C1 segment of cervical spinal cord (tissue), 14 donors: ENCODE data around the gene SUFU.
A peak's percentile ranks its signal among the peaks of the same experiment; 100 is the strongest.
"Not testable (repeated sequence)": the region's sequence is repeated elsewhere in the genome, so short reads cannot be mapped to it uniquely, and the experiment has no call there.

Experiments
- DNase-seq, 14 donors: peaks; one replicate each; lab custom pipeline; 2025; lab: John Stamatoyannopoulos, UW

The SUFU gene

DNA sequence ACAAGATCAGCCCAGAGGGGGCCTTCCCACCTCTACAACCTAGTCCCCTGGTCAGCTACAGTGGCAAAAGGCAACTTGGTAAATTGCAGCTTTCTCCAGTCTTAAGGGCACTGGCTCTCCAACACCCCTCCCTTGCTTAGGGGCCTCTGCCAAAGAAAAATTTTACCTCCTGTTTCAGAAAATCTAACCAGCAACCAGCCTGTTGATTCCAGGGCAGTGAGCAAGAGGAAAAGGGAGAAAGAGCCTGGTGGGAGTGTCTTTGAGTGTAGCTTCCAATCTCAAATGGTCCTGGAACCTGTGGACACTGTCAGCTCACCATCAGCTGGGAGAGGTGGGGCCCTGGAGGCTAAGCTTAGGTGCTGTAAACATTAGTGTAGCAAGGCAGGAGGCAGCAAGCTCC, 24.1 kb upstream of the SUFU start:
- no peak for DNase-seq

DNA sequence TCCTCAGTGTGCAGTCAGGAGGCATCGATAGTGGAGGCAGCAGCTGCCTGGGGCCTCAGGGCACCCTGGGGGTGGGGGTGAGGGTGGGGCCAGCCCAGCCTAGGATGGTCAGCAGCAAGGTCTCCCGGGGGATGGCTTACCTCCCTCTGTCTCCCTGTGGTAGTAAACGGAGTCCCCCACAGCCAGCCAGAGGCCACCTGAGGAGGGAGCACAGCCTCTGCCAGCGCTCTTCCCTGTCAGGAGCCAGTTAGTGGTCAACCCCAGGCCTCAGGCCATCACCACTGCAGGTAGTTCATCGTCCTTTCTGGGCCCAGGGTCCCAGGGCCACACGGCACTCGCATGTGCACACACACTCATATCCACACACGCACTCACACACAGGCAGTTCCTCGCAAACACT, 23.4 kb upstream of the SUFU start:
- DNase-seq, result no peak

DNA sequence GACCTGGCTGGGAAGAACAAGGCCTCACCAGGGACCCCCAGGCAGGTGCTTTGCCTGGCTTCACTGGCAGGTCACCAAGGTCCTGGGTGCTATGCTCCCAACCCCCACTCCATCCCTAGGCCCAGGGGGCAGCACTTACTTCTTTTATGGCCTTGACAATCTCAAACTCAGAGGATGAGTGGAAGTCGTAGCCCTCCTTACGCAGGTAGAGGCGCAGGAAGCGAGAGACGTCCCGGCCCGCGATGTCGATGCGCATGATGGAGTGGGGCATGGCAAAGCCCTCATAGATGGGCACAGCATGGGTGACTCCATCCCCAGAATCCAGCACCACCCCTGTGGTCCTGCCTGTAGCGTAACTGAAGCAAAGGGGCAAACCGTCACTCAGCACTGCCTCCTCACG, 19.8 kb upstream of the SUFU start:
- DNase-seq, result no peak

- peak in 1 of 14 donors; percentile 70 for DNase-seq
Observed at GRCh38 chr10:102485093-102485784, 18.5 kb upstream of the SUFU start.

- DNase-seq, result peak in 1 of 14 donors; percentile 57
Observed at GRCh38 chr10:102491136-102491535, 12.6 kb upstream of the SUFU start.

DNA sequence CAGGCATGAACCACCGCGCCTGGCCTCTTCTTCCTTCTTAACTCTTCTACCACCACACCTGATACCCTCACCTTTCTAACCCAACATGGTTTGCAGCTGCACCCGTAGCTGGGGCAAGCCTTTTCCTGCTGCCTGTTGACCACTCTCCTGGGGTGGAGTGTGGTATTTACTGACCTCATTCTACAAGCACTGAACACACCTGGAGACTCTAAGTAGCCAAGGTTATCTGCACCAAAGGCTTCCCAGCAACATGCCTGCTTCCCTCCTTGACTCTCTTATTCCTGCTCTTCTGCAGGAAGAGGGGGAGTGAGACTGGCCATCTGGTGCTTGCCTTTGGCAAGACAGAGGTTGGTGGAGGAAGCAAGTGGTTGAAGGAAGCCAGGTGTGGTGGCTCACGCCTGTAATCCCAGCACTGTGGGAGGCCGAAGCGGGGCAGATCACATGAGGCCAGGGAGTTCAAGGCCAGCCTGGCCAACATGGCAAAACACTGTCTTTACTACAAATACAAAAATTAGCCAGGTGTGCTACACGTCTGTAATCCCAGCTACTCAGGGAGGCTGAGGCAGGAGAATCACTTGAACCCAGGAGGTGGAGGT, 11.3 kb upstream of the SUFU start:
- DNase-seq, result no peak

- DNase-seq, result peak in 6 of 14 donors; percentile 2 to 61 (median 40)
Observed at GRCh38 chr10:102492983-102493382, 10.8 kb upstream of the SUFU start.

DNA sequence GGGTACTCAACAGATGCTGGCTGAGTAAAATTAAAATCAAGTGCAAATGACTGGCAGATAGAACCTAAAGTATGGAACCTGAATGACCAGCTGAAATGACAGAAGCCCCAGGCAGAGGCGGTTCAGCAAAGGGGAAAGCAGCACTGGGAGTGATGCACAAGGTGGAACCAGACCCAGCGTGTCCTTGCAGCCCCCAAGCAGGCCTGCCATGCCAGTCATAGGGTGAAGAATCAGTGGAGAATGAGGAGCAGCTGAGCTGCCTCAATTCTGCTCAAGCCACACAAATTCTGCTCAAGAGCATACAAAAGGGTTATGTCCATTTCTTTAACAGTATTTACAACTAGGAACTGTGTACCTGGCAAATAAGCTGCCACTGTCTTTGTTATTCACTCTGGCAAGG, 10.0 kb upstream of the SUFU start:
- DNase-seq, result no peak

- DNase-seq, result no peak
Observed at GRCh38 chr10:102497545-102497944, 6.2 kb upstream of the SUFU start.

GRCh38 chr10:102499356-102499755, 4.4 kb upstream of the SUFU start:
- DNase-seq, result no peak

GRCh38 chr10:102500686-102501085, 3.1 kb upstream of the SUFU start:
- DNase-seq, result not testable (repeated sequence)

- no peak for DNase-seq
Observed at GRCh38 chr10:102501201-102502028, 2.4 kb upstream of the SUFU start.

- DNase-seq, result peak; percentile 84 to 100 (median 98)
Observed at GRCh38 chr10:102502029-102502336, 1.8 kb upstream of the SUFU start.

- peak; percentile 65 to 100 (median 94) for DNase-seq
Observed at GRCh38 chr10:102502337-102503151, 1.2 kb upstream of the SUFU start, which contains the start of gene ACTR1A. ACTR1A (minus strand) TSS chr10:102502712; CDS start chr10:102502647, 65 bp downstream.

GRCh38 chr10:102504179-102504975, 605 bp downstream of the SUFU start:
- DNase-seq, result peak in 4 of 14 donors; percentile 30 to 61 (median 44)

DNA sequence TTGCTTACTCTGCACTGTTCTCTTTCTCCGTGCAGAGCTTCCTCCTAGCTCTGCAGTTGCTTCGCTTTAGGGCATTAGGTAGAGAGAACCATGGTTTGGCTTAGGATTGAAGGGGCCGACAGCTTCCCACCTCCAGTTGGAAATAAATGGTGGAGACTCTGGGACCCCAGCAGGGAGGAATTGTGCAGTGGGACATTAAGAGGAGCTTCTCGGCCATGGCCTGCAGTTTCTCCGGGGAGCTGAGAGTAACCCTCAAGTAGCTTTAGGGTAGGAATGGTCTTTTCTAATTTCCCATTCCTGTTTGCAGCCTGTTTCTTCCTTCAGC, 1.2 kb downstream of the SUFU start:
- DNase-seq, result peak in 2 of 14 donors; percentile 10 to 20

- DNase-seq, result peak in 2 of 14 donors; percentile 21 to 24
Observed at GRCh38 chr10:102505462-102506115, 1.8 kb downstream of the SUFU start.

DNA sequence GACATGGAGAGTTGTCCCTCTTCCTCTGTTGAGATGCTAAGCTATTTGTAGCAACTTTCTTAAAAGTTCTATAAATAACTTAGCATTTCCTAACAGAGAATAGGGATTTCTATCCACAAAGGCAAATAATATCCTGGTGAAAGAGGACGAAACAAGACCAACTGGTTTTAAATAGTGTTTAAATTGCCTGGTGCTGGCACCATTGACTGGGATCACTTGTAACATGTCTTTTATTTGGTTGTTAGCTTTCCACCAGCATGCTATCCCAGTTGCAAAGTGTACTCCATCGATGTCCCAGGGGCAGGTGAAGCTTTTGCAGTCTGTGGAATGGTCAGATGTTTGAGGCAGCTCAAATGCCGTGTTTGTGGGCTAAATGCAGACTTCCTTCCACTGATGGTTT, 3.7 kb downstream of the SUFU start:
- no peak for DNase-seq

DNA sequence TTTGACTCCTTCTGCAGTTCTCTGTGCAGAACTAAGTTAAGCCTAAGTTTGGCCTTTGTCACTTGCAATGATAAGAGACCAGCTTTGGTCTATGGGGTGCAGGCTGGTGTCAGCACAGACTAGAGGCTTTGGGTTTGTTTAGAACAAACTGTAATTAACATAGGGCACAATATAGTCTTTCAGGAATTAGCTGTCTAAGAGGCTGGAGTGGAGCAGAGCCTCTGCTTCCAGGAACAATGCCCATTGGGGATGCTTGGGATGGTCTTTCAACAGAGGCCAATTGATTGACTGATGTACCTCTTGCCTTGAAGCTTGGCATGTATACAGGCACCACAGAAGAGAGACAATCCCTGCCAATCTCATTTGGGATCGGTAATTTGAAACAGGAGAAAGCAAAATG, 4.7 kb downstream of the SUFU start:
- DNase-seq, result peak in 2 of 14 donors; percentile 7 to 18

GRCh38 chr10:102509387-102509786, 5.6 kb downstream of the SUFU start:
- DNase-seq, result no peak
